ENCODE data around the gene C1orf174.

C1orf174 gene

DNA sequence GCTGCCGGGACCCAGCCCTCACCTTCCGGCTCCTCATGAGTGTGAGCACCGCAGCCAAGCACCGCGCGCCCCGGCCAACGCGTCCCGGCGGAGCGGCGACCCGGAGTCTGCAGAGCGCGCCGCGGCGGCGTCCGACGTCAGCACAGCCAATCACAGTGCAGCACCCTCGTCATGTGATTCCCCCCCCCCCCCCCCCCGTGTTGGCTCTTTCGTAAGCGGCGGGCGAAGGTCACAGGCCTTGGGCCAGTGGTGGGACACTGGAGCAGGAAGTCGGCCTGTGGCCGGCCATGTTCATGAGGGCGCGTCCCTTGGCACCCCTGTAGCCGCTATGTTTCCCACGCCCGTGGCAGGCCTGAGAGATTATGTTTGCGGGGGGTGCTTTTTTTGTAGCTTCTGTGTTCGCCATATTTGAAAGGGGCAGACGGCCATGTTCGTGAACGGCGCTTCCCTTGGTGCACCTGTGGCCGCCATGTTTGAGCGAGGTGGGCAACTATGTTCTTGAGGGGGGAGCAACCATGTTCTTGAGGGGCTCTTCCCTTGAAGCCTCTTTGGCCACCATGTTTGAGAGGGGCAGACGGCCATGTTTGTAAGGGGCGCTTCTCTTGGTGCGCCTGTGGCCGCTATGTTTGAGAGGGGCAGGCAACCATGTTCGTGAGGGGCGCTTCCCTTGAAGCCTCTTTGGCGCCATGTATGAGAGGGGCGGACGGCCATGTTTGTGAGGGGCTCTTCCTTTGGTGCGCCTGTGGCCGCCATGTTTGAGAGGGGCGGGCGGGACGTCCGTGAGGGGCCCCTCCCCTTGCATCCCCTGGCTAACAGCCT is at the start of gene C1orf174:
Gene C1orf174 (minus strand): TSS at position 123 of the 819 bp plus-strand sequence. CDS start 86 bp downstream, at position 37.
- DNase-seq (ENCODE audit: extremely low read depth in 1 of 2, low read depth in 1 of 2) = peak; percentile 80 to 88

GRCh38 chr1:3948344-3948743 is 48.3 kb upstream of the C1orf174 start:
- DNase-seq (ENCODE audit: extremely low read depth in 1 of 2, low read depth in 1 of 2) = no peak

GRCh38 chr1:3945916-3946840 is 46.1 kb upstream of the C1orf174 start:
- no peak for DNase-seq (ENCODE audit: extremely low read depth in 1 of 2, low read depth in 1 of 2)

DNA sequence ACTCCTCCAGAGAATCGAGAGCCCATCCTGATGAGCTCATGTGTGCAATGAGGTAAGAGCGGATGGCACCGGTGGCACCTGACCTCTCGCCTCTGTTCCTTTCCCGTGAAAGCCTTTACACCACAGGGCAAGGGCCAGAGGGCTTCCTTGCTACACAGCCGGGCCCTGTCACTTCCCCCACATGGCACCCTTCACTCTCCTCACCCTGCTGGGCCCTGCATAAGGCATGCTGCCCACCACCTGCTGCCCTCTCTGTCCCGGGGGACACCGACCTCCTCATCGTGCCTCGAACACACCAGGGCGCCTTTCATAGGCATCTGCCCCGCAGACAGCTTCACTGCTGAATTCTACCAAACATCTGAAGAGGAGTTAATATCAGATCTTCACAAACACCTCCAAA is 45.1 kb upstream of the C1orf174 start:
- no peak for DNase-seq (ENCODE audit: extremely low read depth in 1 of 2, low read depth in 1 of 2)

DNA sequence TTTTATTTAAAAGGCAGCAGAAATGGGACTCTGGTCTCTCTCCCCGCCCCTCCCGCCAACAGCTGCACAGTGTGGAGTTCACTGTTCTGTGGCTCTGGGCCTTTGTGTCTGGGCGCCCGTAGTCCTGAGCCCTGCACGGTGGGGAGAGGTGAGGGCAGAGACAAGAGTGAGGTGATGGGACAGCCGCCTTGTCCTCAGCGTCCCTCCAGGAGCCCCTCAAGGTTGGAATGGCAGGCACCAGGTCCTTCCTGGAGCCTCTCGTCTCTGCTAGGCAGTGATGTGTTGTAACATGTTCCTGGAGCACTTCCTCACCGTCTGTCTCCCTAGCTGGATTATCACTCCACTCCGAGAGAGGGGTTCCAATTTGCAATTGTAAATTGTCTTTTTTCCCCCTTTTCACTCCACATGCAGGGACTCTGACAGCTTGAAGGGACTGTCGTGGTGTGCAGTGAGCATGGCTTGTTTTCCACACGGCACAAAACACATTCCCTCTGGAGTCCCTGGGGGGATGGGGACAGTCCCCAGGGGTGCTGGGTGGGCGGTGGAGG is 44.6 kb upstream of the C1orf174 start:
- no peak for DNase-seq (ENCODE audit: extremely low read depth in 1 of 2, low read depth in 1 of 2)

GRCh38 chr1:3943806-3944577 is 43.9 kb upstream of the C1orf174 start:
- DNase-seq (ENCODE audit: extremely low read depth in 1 of 2, low read depth in 1 of 2) = no peak

DNA sequence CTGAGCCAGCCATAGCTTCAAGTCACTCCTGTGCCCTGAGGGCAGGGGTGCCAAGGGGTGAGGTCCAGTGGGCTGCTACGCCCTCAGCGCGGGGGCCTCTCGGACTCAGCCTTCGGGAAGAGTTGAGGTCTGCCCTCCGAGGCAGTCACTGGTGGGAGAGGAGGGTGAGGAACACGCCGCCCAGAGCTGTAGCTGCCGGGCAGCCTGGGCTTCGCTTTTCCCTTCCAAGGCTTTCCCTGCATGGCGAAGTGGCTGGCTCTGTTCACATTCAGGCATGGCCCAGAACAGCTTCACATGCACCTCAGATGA is 43.0 kb upstream of the C1orf174 start:
- DNase-seq (ENCODE audit: extremely low read depth in 1 of 2, low read depth in 1 of 2) = no peak

GRCh38 chr1:3942416-3943122 is 42.5 kb upstream of the C1orf174 start:
- no peak for DNase-seq (ENCODE audit: extremely low read depth in 1 of 2, low read depth in 1 of 2)

GRCh38 chr1:3940754-3941345 is 40.8 kb upstream of the C1orf174 start:
- DNase-seq (ENCODE audit: extremely low read depth in 1 of 2, low read depth in 1 of 2) = no peak

GRCh38 chr1:3940081-3940753 is 40.1 kb upstream of the C1orf174 start:
- no peak for DNase-seq (ENCODE audit: extremely low read depth in 1 of 2, low read depth in 1 of 2)

DNA sequence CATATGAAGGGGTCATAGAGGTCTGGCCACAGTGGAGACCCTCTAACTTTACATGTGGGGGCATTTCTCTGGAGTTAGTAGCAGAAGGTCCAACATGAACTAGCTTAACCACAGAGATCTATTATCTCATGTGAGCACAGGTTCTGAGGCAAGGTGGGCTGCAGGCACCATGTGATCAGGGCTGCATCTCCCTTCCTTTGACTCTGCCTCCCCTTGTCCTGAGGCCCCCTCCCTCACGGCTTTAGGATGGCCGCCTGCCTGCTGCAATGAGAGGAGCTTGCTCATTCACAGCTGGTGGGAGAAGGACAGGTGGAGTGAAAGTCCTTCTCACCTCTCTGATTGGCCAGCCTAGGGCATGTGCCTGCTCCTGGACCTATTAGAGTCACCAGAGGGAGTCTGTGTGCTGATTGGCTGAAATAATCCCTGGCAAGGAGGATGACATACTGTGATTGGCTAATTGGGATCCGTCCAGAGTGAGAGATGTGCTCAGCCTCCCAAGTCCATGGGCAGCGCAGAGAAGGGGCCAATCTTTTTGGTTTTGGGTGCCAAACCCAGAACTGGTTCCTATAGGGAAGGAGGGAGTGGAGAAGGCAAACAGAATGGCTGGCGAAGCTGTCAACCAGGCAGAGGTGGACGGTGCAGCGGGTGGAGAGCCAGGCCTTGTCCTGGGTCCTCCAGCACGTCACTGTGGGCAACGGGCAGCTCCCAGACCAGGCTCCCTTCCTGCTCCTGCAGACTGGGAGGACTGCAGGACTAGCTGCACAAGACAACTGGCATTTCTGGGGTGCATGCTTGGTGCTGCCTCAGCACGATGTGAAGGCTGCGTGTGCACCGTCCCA is 39.4 kb upstream of the C1orf174 start:
- no peak for DNase-seq (ENCODE audit: extremely low read depth in 1 of 2, low read depth in 1 of 2)

DNA sequence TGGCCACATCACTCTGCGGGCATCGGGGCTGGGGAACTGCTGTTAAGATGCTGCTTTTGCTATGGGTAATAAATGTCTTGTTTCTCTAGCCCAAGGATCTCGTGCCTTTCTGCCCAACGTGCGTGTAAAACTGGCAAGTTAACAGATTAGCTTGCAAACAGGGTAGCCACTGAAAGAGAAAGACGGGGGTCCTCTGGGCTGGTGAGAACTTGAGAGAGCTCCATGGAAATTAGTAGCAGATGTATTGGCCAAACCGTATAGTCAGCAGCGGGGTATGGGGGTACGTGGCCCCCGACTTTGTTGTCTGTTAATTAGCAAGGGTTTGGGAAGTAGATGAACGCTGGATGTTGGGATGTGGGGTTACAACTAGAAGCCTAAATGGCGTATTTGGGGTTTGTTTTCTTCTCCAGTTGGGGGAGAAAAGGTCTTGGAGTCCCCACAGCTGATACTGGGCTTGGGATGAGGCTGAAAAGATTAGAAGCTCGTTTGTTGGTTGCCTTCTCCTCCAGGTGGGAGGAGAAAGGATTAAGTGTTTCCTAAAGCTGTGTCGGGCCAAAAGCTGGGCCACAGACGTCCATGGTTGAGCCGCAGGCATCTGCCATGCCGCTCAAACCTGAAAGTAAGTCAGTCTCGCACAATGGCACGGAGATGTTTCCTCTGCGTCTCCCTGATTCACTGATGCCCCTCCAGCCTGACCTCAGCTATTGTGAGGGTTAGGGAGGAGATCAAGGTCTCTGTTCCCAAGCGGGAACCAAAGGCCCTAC is 32.3 kb upstream of the C1orf174 start:
- DNase-seq (ENCODE audit: extremely low read depth in 1 of 2, low read depth in 1 of 2) = no peak

DNA sequence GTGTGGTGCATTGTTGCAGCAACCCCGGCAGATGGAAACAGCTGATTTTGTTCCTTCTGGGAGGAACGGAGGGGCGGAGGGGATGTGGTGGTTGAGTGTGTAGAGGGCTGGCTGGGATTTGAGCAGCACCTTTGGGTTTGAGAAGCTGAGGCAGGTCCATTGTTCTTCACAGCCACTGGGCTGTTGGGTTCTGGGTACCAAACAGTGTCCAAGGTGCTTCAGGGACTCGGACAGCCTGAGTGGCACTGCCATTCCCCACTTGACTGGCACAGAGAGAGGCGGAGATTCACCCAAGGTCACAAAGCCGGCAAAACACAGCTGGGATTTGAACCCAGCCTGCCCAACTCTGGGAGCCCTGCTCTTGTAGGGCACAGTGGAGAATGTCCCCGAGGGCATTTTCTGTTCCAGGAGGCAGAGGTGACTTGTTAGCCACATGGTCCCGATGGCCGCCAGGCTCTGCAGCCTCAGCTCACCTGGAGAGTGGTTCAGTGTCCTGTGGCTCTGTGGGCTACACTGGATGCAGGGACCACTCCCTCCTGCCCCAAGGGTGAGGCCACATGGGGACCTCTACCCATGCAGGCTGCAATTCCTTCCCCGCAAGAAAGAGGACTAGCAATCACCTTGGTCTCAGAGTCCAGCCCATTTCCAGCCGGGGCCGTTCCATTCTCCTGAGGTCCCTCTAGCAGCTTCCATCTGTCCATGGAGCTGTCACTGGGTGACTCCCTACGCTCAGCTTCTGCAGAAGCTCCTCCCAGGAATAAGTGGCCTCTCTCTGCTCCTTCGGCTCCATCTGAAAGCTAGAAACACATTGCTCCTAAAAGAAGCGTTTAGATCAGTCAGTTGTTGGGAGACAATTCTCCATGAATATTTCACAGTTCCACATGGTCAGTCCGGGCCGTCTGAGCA is 31.2 kb upstream of the C1orf174 start:
- DNase-seq (ENCODE audit: extremely low read depth in 1 of 2, low read depth in 1 of 2) = no peak

DNA sequence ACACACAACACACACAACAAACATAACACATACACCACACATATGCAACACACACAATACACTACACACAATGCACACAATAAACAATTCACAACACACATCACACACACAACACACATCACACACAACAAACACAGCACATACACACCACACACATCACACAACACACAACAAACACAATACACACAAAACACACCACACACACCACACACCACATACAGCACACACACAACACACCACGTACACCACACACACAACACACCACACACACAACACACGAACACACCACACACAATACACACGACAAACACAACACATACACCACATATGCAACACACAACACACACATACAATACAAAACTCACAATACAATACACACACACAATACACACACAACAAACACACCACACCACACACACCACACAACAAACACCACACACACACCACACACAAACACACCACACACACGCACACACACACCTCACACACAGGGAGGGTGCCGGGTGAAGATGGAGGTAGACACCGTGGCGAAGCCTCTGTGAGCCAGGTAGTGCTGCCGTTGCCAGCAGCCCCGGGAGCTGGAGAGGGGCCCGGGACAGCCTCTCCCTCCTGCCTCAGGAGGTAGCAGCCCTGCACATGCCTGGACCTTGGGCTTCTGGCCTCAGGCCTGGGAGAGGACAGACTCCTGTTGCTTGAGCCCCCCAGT is 30.4 kb upstream of the C1orf174 start:
- DNase-seq (ENCODE audit: extremely low read depth in 1 of 2, low read depth in 1 of 2) = no peak

DNA sequence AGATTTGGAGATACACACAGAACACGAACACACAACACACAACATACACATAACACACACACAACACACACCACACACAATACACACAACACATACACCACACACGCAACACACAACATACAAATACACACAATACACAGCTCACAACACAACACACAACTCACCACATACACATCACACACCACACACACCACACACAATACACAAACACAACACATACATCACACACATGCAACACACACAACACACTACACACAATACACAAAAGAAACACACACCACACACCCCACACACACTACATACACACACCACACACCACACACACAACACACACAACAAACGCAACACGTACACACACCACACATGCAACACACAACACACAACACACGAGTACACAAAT is 29.1 kb upstream of the C1orf174 start:
- DNase-seq (ENCODE audit: extremely low read depth in 1 of 2, low read depth in 1 of 2) = no peak

- no peak for DNase-seq (ENCODE audit: extremely low read depth in 1 of 2, low read depth in 1 of 2)
These were observed 28.5 kb upstream of the C1orf174 start for GRCh38 chr1:3928586-3928985.
